Measurements from ENCODE around the gene ACRBP.

Gene ACRBP

DNA sequence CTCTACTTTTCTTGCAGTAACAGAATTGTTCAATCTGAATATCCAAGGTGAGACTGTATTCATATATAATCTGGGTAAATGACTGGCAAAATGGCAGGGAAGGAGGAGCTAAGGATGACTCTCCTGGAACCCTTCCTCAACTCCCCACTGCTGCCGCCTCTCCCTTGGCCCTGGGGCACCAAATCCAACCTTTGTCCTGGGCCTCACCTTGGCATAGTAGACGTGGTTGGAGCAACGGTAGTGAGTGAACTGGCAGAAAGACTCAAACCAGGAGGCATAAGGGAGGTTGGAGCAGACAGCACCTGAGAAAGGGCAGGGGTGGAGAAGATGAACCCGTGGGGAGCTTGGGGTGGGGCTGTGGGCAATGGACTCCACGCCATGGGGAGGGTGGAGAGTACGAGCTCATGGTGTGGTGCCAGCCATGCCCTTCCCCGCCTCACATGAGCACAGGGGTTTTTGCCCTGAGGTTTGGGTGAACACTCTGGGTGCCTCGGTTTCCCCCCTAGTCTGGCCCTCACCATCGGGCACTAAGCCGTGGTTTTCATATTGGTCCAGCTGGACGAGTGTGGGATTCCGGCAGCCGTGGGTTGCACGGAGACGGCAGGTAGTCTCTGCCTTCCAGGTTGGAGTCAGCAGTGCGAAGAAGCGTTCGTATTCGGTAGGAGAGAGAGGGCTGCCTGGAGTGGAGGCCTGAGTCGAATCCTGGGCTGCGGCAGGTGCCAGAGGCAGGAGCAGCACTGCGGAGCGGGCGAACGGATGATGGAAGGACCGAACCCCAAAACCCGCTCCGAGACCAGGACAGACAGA lies 753 bp downstream of the ACRBP start:
- no peak for DNase-seq

GRCh38 chr12:6644903-6645302 lies 2.3 kb downstream of the ACRBP start:
- no peak for DNase-seq

DNA sequence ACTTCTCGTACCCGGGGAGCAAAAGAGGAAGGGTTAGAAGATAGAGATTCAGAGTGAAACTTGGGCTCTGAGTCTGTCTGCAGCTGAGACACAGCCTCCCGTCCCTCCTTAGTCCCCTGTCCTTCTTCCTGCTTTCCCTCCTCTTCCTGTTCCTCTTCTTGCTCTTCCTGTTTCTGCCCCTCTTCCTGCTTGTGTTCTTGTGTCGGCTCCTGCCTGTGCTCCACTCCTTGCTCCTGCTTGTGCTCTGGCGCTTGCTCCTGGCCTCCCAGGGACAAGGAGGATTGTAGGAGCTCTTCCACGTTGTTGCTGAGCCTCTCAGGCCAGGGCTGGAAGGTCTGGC lies 3.0 kb downstream of the ACRBP start:
- no peak for DNase-seq

GRCh38 chr12:6643569-6644256 lies 3.5 kb downstream of the ACRBP start:
- DNase-seq, result no peak

DNA sequence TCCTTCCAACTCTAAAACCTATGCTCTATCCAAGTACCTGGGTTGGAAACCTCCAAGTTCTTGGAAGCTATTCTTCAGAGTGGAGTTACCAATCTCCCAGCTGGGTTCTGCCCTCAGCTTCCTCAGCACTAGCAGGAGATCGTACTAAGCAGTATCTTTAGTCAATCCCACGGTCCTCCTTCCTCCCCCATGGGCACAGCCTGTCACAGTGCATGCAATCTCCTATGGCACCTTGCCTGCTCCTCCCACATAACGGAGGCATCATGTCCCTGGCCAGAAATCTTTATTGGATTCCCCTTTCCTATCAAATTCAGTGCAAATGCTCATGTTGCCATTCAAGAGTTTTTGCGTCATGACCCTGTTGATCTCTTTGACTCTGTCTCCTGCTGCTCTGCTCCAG lies 6.1 kb downstream of the ACRBP start:
- DNase-seq, result no peak

DNA sequence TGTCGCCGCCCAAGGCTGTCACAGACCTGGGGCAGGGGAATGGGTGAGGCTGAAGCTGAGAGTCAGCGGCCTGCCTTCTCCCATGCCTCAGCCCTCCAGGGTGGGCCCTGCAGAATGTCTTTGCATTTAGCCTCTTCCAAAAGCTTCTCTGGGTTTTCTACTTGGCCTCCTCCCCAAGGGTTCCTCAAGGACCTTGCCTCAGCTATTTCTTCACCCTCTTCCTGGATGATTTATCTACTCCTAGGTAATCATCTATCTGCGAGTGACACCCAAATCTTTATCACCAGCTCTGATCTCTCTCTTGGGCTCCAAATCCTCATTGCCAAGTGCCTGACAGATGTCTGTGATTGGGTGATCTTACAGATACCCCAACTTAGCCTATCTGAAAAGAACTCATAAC lies 6.7 kb downstream of the ACRBP start:
- DNase-seq, result no peak

DNA sequence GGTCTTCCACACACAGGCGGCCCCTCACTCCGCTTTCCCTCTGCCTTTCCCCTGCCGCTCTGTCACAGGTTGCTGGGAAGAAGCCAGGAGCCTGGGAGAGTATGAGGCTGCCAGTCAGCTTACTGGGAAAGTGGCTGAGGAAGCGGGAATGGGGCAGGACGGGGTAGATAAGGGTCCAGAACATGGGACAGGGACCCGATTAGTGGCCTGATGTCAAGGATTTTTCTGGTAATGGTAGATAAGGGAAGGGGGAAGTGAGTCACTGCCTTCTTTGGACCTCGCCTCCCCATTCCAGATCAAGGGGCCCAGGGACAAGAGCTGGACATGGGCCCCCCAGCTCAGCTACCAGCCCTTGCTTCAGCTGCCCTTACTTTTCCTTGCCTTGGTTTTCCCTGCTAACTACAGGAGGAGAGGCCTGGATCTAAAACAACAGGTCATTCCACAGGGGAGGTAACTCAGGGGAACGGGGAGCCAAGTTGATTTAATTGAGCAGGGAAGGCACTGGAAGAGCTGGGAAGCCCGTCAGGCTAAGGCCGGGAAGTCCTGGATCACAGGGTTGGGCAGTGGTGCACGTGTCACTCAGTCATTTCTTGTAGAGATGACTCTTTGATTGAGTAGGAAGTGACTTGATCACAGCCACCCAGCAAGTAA lies 8.0 kb downstream of the ACRBP start:
- DNase-seq, result no peak

- no peak for DNase-seq
Observed at GRCh38 chr12:6638305-6638704, 8.9 kb downstream of the ACRBP start.

DNA sequence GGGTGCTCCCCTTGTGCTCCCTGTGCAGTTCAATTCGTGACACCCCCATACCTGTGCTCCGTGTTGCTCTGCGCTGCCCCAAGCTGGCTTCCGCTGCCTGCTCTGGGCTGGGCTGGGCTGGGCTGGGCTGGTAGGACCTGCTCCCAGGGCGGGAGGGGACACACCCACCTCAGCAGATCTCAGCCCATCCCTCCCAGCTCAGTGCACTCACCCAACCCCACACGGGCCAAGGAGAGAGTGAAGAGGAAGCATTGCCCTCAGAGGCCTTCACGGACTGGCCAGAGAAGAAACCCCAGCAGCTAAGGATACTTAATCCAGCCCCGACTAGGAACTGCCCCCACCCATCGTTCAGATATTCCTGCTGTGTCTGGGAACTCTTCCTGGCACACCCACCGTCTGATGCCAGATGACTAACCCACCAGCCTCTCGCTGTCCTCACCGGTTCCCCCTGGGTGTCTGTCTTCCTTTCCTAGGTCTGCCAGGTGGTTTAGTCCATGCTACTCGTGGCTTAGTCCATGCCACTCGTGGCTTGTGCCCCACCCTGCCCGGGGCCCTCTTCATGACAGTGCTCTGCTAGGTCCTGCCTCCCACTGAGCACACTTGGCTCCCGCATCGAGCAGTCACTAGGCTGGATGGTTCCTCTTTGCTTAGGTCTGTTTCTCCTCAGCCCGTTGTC lies 11.2 kb downstream of the ACRBP start, which contains the start of gene LPAR5:
Gene LPAR5, minus strand, starts transcription at position 104 of the 676 bp plus-strand sequence. CDS start 14,711 bp downstream, outside the sequence.
- no peak for DNase-seq

DNA sequence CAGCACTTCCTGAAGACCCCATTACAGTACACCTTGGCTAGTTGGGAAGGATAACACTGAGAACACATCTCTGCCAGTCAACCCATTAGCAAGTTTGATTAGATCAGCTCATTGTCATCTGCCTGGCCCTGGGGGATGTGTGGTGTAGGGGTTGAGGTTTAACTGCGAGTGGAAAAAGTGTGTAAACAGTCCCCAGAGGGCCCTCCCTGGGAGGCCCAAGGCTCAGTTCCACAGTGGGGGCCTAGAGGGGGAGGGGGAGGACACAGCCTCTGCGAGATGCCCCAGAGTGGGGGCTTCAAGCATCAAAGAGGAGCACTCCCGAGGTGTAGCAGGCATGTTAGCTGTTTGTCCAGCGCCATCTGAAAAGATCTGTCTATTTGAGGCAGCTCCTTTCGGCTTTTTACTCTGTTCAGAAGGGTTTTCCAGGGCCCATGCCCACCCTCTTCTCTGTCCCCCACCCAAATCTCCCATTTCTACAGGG lies 11.8 kb downstream of the ACRBP start:
- DNase-seq, result no peak

- no peak for DNase-seq
Observed at GRCh38 chr12:6632026-6632983, 14.9 kb downstream of the ACRBP start.

- no peak for DNase-seq
Observed at GRCh38 chr12:6631549-6631961, 15.7 kb downstream of the ACRBP start.

DNA sequence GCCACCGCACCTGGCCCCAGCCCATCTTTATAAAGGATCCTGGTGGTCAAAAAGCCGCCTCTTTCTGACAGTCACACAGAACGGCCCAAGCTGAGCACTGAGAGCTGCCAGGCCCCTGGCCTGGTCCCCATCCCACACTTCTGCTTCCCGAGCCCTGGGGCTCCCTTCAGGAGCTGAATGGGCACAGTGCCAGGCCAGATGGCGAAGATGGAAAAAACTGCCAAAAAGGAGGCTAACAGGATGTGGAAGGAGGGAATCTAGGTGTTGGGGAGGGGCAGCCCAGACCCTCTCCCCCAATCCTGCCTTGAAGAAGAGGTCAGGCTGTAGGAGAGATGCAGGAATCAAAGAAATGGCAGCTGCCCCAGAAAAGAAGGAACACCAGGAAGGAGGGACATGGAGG lies 16.5 kb downstream of the ACRBP start:
- DNase-seq, result no peak

DNA sequence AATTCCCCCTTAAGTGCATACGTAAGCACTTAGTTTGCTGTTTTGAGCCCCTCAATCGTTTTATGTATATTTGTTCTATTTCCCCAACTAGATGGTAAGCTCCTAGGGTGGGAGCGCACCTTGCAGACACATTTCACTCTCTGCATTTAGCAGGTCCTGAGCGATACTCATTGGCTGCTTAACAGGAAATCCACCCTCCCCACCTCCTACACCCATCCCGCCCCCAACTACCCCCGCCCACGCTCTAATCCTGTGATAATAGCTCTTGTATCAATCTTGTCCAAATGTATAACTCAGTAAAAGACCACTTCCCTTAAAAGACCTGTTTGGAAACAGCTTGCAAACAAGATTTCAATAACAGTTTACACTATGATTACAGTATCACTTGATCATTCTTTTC lies 19.6 kb downstream of the ACRBP start:
- no peak for DNase-seq

- no peak for DNase-seq
Observed at GRCh38 chr12:6626654-6627283, 20.5 kb downstream of the ACRBP start.

GRCh38 chr12:6620885-6621274 lies 26.4 kb downstream of the ACRBP start:
- DNase-seq, result no peak

DNA sequence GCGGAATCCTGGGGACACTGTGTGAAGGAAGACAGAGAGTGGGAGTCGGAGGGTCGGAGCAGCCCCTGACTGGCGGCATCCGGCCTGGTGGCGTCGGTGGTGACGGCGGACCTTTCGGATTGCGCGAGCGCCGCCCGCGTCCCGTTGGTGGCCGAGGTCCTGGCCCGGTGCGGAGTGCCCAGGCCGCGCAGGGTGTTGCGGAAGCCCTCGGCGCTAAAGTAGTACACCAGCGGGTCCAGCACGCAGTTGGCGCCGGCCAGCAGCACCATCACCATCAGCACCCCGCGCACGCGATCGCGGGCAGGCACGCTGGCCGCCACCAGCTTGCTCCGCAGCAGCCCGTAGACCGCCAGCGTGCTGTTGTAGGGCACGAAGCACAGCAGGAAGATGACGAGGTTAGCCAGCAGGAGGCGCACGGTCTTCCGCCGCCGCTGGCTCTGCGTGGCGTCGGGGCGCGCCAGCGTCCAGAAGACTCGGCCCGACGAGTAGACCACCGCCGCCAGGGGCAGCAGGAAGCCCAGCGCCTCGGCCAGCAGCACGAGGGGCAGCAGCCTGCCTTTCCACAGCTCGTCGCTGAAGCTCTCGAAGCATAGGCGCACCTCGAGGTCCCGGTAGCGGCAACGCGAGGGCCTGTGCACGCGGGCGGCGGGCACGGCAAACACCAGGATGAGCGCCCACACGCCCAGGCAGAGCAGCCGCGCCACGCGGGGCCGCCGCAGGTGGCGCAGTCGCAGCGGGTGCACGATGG lies 26.9 kb downstream of the ACRBP start:
- no peak for DNase-seq

- DNase-seq, result no peak
Observed at GRCh38 chr12:6618483-6619225, 28.6 kb downstream of the ACRBP start.

DNA sequence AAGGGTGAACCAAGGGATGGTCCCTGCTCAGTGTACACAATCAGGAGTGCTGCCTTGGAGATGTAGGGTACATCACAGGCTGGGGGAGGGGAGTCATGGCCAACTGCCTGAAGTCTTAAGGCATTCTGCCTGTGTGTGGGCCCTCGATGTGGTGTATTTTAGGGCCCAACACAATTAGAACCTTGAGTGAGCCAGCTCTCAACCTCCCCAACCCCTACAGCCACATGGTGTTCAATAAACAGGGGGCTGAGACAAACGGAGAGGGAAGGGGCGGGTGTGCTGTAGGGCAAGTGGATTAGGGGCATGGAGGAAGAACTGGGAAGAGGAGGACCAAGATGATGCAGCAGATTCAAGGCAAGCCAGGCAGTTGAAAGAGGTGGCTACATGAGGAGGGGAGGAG lies 31.4 kb downstream of the ACRBP start:
- no peak for DNase-seq

Data from cortex of kidney (tissue), 1 donor.